GM12878 (cell line): ENCODE results near the gene DSE. TPM values are rescaled to one million over a fixed set of nuclear protein-coding genes. Genes with fewer than 3 reads are reported as not detected.

Source experiments
- ATAC-seq: fragments of 200-7000 bp; cut with Tn5 transposase; 3 replicates; pipeline ENCODE4 v1.9.1; 2020; ENCODE audit warnings: mild to moderate bottlenecking, moderate library complexity
- BruUV-seq: library from RNA; stranded (reverse); fragments of 400-500 nt; replicated peaks from 2 replicates; lab custom pipeline; 2021; lab: Mats Ljungman, UMichigan
- CTCF ChIA-PET: fragments of 300-600 bp; sonication (Branson Sonifier 250); formaldehyde crosslinking; extraction: SDS; loops from one replicate; lab custom pipeline; 2021; ENCODE audit warnings: inconsistent platforms; lab: Yijun Ruan, JAX
- POLR2A ChIA-PET: fragments of 350-600 bp; formaldehyde crosslinking; extraction: SDS; loops from one replicate; lab custom pipeline; 2021; ENCODE audit warnings: inconsistent platforms; lab: Charles Lee
- RAD21 ChIA-PET: fragments of 300-600 bp; sonication (Branson Sonifier 250); formaldehyde crosslinking; loops from one replicate; lab custom pipeline; 2023; ENCODE audit warnings: antibody characterized with exemption; ENCODE audit not compliant: unreplicated experiment; lab: Charles Lee
- SMC1A ChIA-PET: fragments of 300-600 bp; sonication (Branson Sonifier 250); formaldehyde crosslinking; loops from one replicate; lab custom pipeline; 2023; ENCODE audit not compliant: unreplicated experiment, uncharacterized antibody; lab: Charles Lee
- DNase-seq: peaks from one replicate; pipeline ENCODE4 v3.0.0-alpha.2; 2011; ENCODE audit warnings: low read depth, low spot score
- FAIRE-seq: peaks from 3 replicates; lab custom pipeline; 2011; peaks lifted over from hg19 to GRCh38; lab: Jason Lieb, UNC
- H2AFZ ChIP-seq: 2 replicates; pipeline ENCODE4 v1.6.0; 2011; ENCODE audit warnings: low read depth, low read length, control low read depth; ENCODE audit not compliant: control insufficient read depth
- H3K27ac ChIP-seq: 2 replicates; pipeline ENCODE4 v1.5.1; 2011; ENCODE audit warnings: control low read depth; ENCODE audit not compliant: control insufficient read depth, insufficient read depth
- H3K27me3 ChIP-seq, 2 experiments: replicated peaks in 1 of 2; 2 replicates each; pipeline versions ENCODE4 v1.6.0 to v1.6.1; 2011; ENCODE audit warnings: low read length in 1 of 2; ENCODE audit not compliant: control insufficient read depth in 2 of 2, insufficient read depth in 2 of 2
- H3K36me3 ChIP-seq, 2 experiments: 2 replicates each; pipeline ENCODE4 v1.5.1; 2011; ENCODE audit warnings: low read length in 1 of 2; ENCODE audit not compliant: control insufficient read depth in 2 of 2, insufficient read depth in 2 of 2
- H3K4me1 ChIP-seq: 2 replicates; pipeline ENCODE4 v1.6.1; 2011; ENCODE audit warnings: mild to moderate bottlenecking, low read length, moderate library complexity, mixed read lengths; ENCODE audit not compliant: control insufficient read depth, insufficient read depth
- H3K4me2 ChIP-seq: 2 replicates; pipeline ENCODE4 v1.6.0; 2011; ENCODE audit warnings: control low read depth; ENCODE audit not compliant: control insufficient read depth, insufficient read depth
- H3K4me3 ChIP-seq: fragments of 200-600 bp; sonication (generic); 2 replicates; pipeline ENCODE4 v1.5.1; 2016
- H3K79me2 ChIP-seq: 2 replicates; pipeline ENCODE4 v1.6.0; 2011; ENCODE audit warnings: low read length; ENCODE audit not compliant: control insufficient read depth, insufficient read depth
- H3K9ac ChIP-seq: 2 replicates; pipeline ENCODE4 v1.8.0; 2011; ENCODE audit warnings: low read length, control low read depth, mixed read lengths; ENCODE audit not compliant: control insufficient read depth, insufficient read depth
- H3K9me3 ChIP-seq: replicated peaks from 3 replicates; pipeline ENCODE4 v1.5.1; 2011; ENCODE audit warnings: mild to moderate bottlenecking, low read length; ENCODE audit not compliant: control insufficient read depth, insufficient read depth
- H4K20me1 ChIP-seq: 2 replicates; pipeline ENCODE4 v1.6.0; 2011; ENCODE audit not compliant: control insufficient read depth, insufficient read depth
- ATF7 ChIP-seq: fragments of 450-650 bp; IDR thresholded peaks from 2 replicates; pipeline ENCODE4 v1.6.1; 2016; ENCODE audit warnings: low read depth, mild to moderate bottlenecking
- DPF2 ChIP-seq: fragments of 450-650 bp; IDR thresholded peaks from 2 replicates; pipeline ENCODE4 v1.6.1; 2017; ENCODE audit warnings: mild to moderate bottlenecking
- GABPA ChIP-seq: IDR thresholded peaks from 2 replicates; pipeline ENCODE4 v1.6.1; 2014; ENCODE audit warnings: antibody characterized with exemption, low read depth, mild to moderate bottlenecking, inconsistent platforms
- NFIC ChIP-seq: IDR thresholded peaks from 2 replicates; pipeline ENCODE4 v1.6.1; 2012; ENCODE audit warnings: low read depth, mild to moderate bottlenecking, inconsistent platforms, low read length, moderate library complexity
- RBBP5 ChIP-seq: fragments of 200-600 bp; sonication (generic); conservative IDR thresholded peaks from 2 replicates; pipeline ENCODE4 v1.6.1; 2016
- RFX5 ChIP-seq: IDR thresholded peaks from 2 replicates; pipeline ENCODE4 v1.6.1; 2011; ENCODE audit warnings: low read depth, low read length, improper control_type of control experiment
- SMC3 ChIP-seq: IDR thresholded peaks from 2 replicates; pipeline ENCODE4 v1.6.1; 2011; ENCODE audit warnings: low read length, improper control_type of control experiment, borderline replicate concordance
- SPI1 ChIP-seq: IDR thresholded peaks from 2 replicates; pipeline ENCODE4 v1.6.1; 2011; ENCODE audit warnings: low read depth, mild to moderate bottlenecking, low read length, moderate library complexity, borderline replicate concordance; ENCODE audit not compliant: insufficient read depth
- TBL1XR1 ChIP-seq: IDR thresholded peaks from 2 replicates; pipeline ENCODE4 v1.6.1; 2012; ENCODE audit warnings: low read depth, low read length, improper control_type of control experiment
- WGBS: methylation state at CpG from one replicate; pipeline ENCODE4 v1.1.6; 2016; ENCODE audit warnings: low lambda C conversion rate; ENCODE audit not compliant: insufficient replicate concordance, insufficient coverage; ENCODE audit errors: missing lambda C conversion rate; 5-methylcytosine and 5-hydroxymethylcytosine counted together
- in situ Hi-C: fragments of 300-500 bp; cut with MboI; formaldehyde crosslinking; loops from 9 replicates; pipeline ENCODE4 v1.14.3; 2018; ENCODE audit warnings: mixed read lengths
- intact Hi-C: fragments of 100-400 bp; cut with micrococcal nuclease; formaldehyde crosslinking; loops from one replicate; pipeline ENCODE4 v1.14.2; 2022; ENCODE audit not compliant: unreplicated experiment
- polyA plus RNA-seq, 11 experiments: library from polyadenylated mRNA; depleted of rRNA in 4 of 11; unstranded in 6 of 11; stranded (reverse) in 5 of 11; fragments of >200 nt; fragmentation: Nextera tagmentation in 4 of 11; fragmentation: Illumina TruSeq in 1 of 11; extraction: Ambion mirVana in 4 of 11; extraction: Trizol in 1 of 11; gene quantifications; 1 replicate in 1 of 11; 2 replicates in 10 of 11; pipeline versions ENCODE4 v1.2.1 to v1.2.3, GENCODE V29; 2011 to 2016; ENCODE audit warnings: inconsistent platforms in 2 of 11, missing spikeins in 2 of 11, low read depth in 1 of 11
- total RNA-seq, 4 experiments: library from RNA; depleted of rRNA in 3 of 4; stranded (reverse); fragments of >200 nt in 3 of 4; fragmentation: Illumina TruSeq in 1 of 4; extraction: Trizol in 1 of 4; gene quantifications; 2 replicates each; pipeline versions ENCODE4 v1.2.1 to v1.2.3, GENCODE V29; 2013 to 2021
- TF ChIP-seq, protein P1 (sequence below): IDR thresholded peaks from 2 replicates; pipeline ENCODE4 v1.6.1; 2011; ENCODE audit warnings: low read depth, low read length, improper control_type of control experiment, borderline replicate concordance
- TF ChIP-seq, protein P2 (sequence below): fragments of 450-650 bp; formaldehyde crosslinking; IDR thresholded peaks from 2 replicates; pipeline ENCODE4 v1.5.0; 2022; ENCODE audit warnings: mild to moderate bottlenecking, missing genetic modification characterization
- TF ChIP-seq, protein P3 (sequence below): fragments of 450-650 bp; IDR thresholded peaks from 2 replicates; pipeline ENCODE4 v1.6.1; 2017; ENCODE audit warnings: borderline replicate concordance

The DSE gene
- total and polyA plus RNA-seq, 10 of the 15 experiments (the other 5 are each of a cell fraction or from before 2014, with no cell fraction given) = 12.6 to 76.4 (median 43.0) TPM

DNA sequence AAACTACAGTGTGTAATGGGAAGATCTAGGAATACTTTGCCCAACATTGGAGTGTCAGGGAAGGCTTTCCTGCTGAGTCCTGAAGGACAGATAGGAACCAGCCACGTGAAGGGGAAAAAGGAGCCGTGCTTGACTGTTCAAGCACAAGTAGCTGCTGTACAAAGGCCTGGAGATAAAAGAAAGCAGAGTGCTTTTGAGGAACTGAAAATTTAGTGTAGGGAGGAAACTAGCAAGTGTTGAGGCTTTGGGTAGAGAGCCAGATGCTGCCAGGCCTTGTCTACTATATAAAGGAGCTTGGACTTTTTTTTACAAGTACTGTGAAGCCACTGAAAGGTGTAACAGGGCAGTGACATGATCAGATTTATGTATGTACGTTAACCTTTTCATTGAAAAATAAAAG is 39.0 kb downstream of the DSE start (continued):
- TF ChIP-seq, protein P1, sequence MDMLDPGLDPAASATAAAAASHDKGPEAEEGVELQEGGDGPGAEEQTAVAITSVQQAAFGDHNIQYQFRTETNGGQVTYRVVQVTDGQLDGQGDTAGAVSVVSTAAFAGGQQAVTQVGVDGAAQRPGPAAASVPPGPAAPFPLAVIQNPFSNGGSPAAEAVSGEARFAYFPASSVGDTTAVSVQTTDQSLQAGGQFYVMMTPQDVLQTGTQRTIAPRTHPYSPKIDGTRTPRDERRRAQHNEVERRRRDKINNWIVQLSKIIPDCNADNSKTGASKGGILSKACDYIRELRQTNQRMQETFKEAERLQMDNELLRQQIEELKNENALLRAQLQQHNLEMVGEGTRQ = no peak; the same call in 1 of the 2 replicates
- 0 out of 2 replicates have a peak, but pooled peaks have one; percentile 20 for TF ChIP-seq RFX5
- TF ChIP-seq NFIC = peak; percentile 86
- no peak for TF ChIP-seq RBBP5
- peak; percentile 86 for TF ChIP-seq DPF2
- 0 out of 2 replicates have a peak, but pooled peaks have one; percentile 39 for TF ChIP-seq TBL1XR1
- peak; percentile 98 for TF ChIP-seq SPI1
- TF ChIP-seq SMC3 = 0 out of 2 replicates have a peak, but pooled peaks have one; percentile 31
- peak; percentile 40 for TF ChIP-seq ATF7
- TF ChIP-seq, all 136 proteins: peak for 49

DNA sequence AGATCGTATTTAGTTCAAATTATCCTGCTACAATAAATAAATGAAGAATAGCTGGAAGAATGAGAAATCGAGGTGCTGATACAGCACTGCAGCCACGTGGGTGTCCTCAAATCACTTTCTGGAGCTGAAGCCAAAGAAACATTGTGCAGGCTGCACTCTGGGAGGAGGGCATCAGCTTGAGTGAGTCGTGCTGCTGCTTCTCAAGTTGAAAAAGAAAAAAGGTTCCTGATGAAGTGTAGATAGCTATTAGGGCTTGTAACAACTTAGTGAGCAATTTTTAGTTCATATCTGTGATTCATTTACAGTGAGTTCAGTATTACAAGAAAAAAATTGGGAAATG is 40.5 kb downstream of the DSE start:
- Histone ChIP-seq H3K9me3 (no peaks in the 10 kb centered on the region; the same call in 2 of the 3 replicates), H4K20me1 (no peaks in the 10 kb centered on the region), H3K36me3 (peaks cover 0 to 5% of the 10 kb centered on the region in 2 experiments; a peak in 1 of 4 replicates), H3K27me3 (no peaks in the 10 kb centered on the region), H3K4me1 (peaks cover 48% of the 10 kb centered on the region), H3K9ac (no peak overlapping the region), H3K4me2 (peak overlapping the region; percentile 51), H3K79me2 (peaks cover 82% of the 10 kb centered on the region), H3K27ac (peak overlapping the region; percentile 91), H3K4me3 (no peak overlapping the region), H2AFZ (no peak overlapping the region)
- FAIRE-seq (no peak), DNase-seq (no peak), ATAC-seq (no peak)
- intact Hi-C loops = no loop called here
- ChIA-PET POLR2A (interaction anchor here (0.7 to 5.6 kb wide), 4 partner anchors 12 to 38 kb away, joined by 3 to 43 read pairs (median 4); no protein-coding TSS in a partner anchor), SMC1A (interaction anchor here (0.7 to 5.6 kb wide), 11 partner anchors 10 to 123 kb away, joined by 3 to 101 read pairs (median 5); partner anchors contain the start of gene DSE), CTCF (interaction anchor here (1.2 to 2.0 kb wide), 6 partner anchors 10 to 130 kb away, joined by 3 to 6 read pairs (median 4); no protein-coding TSS in a partner anchor), RAD21 (interaction anchor here (0.6 to 1.0 kb wide), 6 partner anchors 18 to 144 kb away, joined by 3 to 4 read pairs (median 3); no protein-coding TSS in a partner anchor)
- WGBS = 41% methylated on average over 4 of the region's 4 CpGs
- no TSS peak for BruUV-seq
- in situ Hi-C loops = no loop called here
- TF ChIP-seq, protein P2, sequence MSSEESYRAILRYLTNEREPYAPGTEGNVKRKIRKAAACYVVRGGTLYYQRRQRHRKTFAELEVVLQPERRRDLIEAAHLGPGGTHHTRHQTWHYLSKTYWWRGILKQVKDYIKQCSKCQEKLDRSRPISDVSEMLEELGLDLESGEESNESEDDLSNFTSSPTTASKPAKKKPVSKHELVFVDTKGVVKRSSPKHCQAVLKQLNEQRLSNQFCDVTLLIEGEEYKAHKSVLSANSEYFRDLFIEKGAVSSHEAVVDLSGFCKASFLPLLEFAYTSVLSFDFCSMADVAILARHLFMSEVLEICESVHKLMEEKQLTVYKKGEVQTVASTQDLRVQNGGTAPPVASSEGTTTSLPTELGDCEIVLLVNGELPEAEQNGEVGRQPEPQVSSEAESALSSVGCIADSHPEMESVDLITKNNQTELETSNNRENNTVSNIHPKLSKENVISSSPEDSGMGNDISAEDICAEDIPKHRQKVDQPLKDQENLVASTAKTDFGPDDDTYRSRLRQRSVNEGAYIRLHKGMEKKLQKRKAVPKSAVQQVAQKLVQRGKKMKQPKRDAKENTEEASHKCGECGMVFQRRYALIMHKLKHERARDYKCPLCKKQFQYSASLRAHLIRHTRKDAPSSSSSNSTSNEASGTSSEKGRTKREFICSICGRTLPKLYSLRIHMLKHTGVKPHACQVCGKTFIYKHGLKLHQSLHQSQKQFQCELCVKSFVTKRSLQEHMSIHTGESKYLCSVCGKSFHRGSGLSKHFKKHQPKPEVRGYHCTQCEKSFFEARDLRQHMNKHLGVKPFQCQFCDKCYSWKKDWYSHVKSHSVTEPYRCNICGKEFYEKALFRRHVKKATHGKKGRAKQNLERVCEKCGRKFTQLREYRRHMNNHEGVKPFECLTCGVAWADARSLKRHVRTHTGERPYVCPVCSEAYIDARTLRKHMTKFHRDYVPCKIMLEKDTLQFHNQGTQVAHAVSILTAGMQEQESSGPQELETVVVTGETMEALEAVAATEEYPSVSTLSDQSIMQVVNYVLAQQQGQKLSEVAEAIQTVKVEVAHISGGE (CRISPR knock-in tag) = no peak
- TF ChIP-seq, protein P3, sequence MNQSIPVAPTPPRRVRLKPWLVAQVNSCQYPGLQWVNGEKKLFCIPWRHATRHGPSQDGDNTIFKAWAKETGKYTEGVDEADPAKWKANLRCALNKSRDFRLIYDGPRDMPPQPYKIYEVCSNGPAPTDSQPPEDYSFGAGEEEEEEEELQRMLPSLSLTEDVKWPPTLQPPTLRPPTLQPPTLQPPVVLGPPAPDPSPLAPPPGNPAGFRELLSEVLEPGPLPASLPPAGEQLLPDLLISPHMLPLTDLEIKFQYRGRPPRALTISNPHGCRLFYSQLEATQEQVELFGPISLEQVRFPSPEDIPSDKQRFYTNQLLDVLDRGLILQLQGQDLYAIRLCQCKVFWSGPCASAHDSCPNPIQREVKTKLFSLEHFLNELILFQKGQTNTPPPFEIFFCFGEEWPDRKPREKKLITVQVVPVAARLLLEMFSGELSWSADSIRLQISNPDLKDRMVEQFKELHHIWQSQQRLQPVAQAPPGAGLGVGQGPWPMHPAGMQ = no peak
- no peak for TF ChIP-seq GABPA
- TF ChIP-seq, all 136 proteins: peak for 0
